Bronchial epithelial cell (primary cell): ENCODE measurements around the gene CACTIN. TPM values are rescaled to one million over a fixed set of nuclear protein-coding genes. Genes with fewer than 3 reads are reported as not detected.
"Not testable (repeated sequence)": the region's sequence is repeated elsewhere in the genome, so short reads cannot be mapped to it uniquely, and the experiment has no call there.

ENCODE experiments used
- DNase-seq: peaks from one replicate; pipeline ENCODE4 v3.0.0-alpha.2; 2010; ENCODE audit warnings: low read depth
- FAIRE-seq: peaks from 2 replicates; lab custom pipeline; 2011; peaks lifted over from hg19 to GRCh38; lab: Jason Lieb, UNC
- H3K27me3 ChIP-seq: 2 replicates; pipeline ENCODE4 v1.5.1; 2011; ENCODE audit warnings: low read length; ENCODE audit not compliant: control insufficient read depth, insufficient read depth
- H3K36me3 ChIP-seq: 2 replicates; pipeline ENCODE4 v1.5.1; 2011; ENCODE audit warnings: low read length; ENCODE audit not compliant: control insufficient read depth, insufficient read depth
- H3K4me3 ChIP-seq: 2 replicates; pipeline ENCODE4 v1.5.1; 2011; ENCODE audit warnings: mild to moderate bottlenecking, low read depth, low read length, control low read depth
- total RNA-seq: library from RNA; depleted of rRNA; stranded (reverse); fragments of >200 nt; gene quantifications from 2 replicates; pipeline ENCODE4 v1.2.1, GENCODE V29; 2014
- TF ChIP-seq, protein P1 (sequence below): IDR thresholded peaks from 2 replicates; pipeline ENCODE4 v1.5.1; 2011; ENCODE audit warnings: mild to moderate bottlenecking, moderate library complexity, low read length, control low read depth, inconsistent platforms; ENCODE audit not compliant: insufficient read depth, severe bottlenecking

Gene CACTIN
- total RNA-seq, 1 donor from 2014 or later = 30.3 TPM

DNA sequence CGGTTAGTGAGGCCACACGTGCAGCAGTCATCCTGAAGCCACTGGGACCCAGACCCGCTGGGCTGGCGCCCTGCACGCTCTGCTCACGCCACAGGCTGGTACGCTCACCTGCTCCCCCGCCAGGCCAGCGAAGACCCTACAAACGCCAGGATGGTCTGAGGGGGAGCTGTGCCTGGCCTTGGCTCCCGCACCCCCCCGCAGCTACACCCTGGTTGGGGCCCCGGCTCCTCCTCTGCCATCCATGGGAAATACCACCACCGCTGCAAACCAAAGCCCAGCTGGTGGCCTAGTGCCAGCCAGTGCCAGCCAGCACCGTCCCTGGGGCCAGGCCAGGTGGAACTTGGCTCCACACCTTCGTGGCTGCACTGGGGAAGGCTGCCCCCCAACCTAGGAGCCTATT is 23.3 kb upstream of the CACTIN start:
- TF ChIP-seq, protein P1, sequence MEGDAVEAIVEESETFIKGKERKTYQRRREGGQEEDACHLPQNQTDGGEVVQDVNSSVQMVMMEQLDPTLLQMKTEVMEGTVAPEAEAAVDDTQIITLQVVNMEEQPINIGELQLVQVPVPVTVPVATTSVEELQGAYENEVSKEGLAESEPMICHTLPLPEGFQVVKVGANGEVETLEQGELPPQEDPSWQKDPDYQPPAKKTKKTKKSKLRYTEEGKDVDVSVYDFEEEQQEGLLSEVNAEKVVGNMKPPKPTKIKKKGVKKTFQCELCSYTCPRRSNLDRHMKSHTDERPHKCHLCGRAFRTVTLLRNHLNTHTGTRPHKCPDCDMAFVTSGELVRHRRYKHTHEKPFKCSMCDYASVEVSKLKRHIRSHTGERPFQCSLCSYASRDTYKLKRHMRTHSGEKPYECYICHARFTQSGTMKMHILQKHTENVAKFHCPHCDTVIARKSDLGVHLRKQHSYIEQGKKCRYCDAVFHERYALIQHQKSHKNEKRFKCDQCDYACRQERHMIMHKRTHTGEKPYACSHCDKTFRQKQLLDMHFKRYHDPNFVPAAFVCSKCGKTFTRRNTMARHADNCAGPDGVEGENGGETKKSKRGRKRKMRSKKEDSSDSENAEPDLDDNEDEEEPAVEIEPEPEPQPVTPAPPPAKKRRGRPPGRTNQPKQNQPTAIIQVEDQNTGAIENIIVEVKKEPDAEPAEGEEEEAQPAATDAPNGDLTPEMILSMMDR = no peak
- Histone ChIP-seq H3K36me3 (peaks cover 13% of the 10 kb centered on the region), H3K4me3 (no peak overlapping the region), H3K27me3 (no peaks in the 10 kb centered on the region)
- FAIRE-seq = no peak
- DNase-seq = no peak

DNA sequence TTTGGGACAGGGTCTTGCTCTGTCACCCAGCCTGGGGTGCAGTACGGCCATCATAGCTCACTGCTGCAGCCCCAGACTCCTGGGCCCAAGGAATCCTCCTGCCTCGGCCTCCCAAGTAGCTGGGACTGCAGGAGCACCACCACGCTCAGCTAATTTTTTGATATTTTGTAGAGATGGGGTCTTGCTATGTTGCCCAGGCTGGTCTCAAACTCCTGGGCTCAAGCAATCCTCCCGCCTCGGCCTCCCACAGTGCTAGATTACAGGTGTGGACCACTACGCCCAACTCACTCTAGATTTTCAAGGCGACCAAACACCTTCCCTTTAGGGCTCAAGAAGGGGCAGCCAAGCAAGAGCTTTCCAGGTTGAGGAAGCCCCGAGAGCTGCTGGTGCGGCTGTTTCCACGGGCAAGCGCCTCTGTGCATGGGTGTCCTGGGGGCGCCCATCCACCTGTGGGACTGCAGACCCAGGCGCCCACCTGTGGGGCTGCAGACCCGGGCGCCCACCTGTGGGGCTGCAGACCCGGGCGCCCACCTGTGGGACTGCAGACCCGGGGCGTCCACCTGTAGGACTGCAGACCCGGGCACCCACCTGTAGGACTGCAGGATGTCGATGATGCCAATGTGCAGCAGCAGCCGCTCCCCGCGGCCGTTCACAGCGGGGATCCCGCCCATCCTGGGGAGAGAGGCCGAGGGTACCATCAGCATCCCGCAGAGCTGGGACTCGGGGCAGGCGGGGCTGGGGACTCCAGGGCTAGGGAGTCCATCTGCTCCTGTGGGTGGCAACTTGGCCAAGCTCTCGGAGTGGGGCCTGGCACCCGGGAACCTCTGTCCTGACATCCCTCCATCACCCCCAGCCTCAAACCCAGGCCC is 21.7 kb upstream of the CACTIN start:
- Histone ChIP-seq H3K4me3 (no peak overlapping the region), H3K36me3 (peaks cover 15% of the 10 kb centered on the region), H3K27me3 (no peaks in the 10 kb centered on the region)
- TF ChIP-seq, protein P1 = no peak
- DNase-seq = no peak
- FAIRE-seq = no peak

DNA sequence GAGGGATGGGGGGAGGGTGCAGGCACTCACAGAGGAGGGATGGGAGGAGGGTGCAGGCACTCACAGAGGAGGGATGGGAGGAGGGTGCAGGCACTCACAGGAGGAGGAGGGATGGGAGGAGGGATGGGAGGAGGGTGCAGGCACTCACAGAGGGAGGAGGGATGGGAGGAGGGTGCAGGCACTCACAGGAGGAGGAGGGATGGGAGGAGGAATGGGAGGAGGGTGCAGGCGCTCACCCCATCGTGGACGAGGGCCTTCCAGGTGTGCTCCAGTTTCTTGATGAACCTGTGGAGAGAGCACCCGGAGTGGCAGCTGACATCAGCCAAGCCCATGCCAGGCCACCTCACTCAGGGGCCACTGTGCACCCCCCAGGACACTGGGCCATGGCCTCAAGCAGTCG is 20.5 kb upstream of the CACTIN start:
- not testable (repeated sequence) for H3K27me3 ChIP-seq, DNase-seq, H3K4me3 ChIP-seq, FAIRE-seq
- peaks cover 13% of the 10 kb centered on the region for H3K36me3 ChIP-seq

DNA sequence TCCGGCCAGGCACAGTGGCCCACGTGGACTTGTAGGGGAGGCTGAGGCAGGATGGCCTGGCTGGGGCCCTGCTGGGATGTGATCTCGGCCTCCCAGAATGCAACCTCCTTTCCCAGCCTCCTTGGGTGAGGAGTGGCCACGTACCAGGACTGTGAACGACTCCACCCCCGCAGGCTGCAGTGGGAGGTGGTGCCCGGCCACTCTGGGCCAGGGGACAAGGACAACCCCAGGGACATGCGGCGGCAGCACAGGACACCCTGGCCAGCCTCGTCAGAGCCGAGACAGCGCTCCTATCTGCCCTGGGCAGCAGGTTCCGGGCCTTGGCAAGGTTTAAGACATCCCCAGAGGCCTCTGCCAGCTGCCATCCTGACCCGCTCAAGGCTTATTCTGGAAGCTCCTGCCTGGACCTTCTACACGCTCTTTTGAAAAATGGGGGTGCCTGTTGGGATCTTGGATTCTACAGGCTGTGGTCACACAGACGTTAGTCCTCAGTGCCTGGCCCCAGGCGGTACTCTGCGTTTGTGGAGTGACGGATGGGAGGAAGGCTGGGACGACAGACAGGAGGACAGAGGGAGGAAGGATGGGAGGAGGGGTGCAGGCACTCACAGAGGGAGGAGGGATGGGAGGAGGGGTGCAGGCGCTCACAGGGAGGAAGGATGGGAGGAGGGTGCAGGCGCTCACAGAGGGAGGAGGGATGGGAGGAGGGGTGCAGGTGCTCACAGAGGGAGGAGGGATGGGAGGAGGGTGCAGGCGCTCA is 19.9 kb upstream of the CACTIN start:
- H3K27me3 ChIP-seq = no peaks in the 10 kb centered on the region
- no peak for DNase-seq
- H3K36me3 ChIP-seq = peaks cover 10% of the 10 kb centered on the region
- FAIRE-seq = no peak
- no peak overlapping the region for H3K4me3 ChIP-seq
- TF ChIP-seq, protein P1 = no peak

DNA sequence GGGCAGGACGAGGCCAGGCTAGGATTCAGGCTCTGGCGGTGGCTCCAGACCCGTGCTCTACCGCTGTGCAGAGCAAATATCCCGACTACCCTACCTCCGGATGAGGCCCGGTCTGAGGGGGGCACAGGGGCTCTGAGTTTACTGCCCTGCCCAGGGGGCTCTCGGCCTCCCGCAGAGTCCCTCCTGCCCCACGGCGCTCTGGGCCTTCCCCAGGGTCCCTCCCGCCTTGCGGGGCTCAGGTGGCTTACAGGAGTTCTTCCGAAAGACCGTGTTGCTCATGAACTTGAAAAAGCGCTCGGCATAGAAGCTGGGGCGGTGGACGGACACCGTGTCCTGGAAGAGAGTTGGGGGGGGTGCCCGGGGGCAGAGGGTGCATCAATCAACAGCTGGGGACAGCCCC is 19.1 kb upstream of the CACTIN start:
- Histone ChIP-seq H3K4me3 (no peak overlapping the region), H3K36me3 (peaks cover 5% of the 10 kb centered on the region), H3K27me3 (no peaks in the 10 kb centered on the region)
- FAIRE-seq (no peak), DNase-seq (no peak)
- TF ChIP-seq, protein P1 = no peak

DNA sequence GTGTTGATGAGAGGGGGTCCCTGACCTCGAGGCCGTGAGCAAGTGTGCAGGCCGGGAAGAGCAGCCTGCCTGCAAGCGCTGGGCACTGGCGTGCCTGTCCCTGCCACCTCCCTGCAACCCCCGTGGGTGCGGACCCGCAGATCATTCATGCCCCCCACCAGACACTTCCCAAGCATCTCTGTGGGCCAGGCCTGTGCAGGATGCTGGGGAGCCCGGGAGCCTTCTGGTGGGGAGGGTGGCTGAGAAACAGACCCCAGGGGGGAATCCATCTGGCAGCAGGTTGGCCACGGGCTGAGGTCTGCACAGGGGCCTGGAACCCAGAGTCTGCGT is 18.4 kb upstream of the CACTIN start:
- TF ChIP-seq, protein P1 = no peak
- FAIRE-seq (peak; percentile 32), DNase-seq (no peak)
- H3K4me3 ChIP-seq = no peak overlapping the region
- peaks cover 5% of the 10 kb centered on the region for H3K36me3 ChIP-seq
- no peaks in the 10 kb centered on the region for H3K27me3 ChIP-seq
